ENCODE data around the gene ATP1B1.
A peak's percentile ranks its signal among the peaks of the same experiment; 100 is the strongest.

The ATP1B1 gene

DNA sequence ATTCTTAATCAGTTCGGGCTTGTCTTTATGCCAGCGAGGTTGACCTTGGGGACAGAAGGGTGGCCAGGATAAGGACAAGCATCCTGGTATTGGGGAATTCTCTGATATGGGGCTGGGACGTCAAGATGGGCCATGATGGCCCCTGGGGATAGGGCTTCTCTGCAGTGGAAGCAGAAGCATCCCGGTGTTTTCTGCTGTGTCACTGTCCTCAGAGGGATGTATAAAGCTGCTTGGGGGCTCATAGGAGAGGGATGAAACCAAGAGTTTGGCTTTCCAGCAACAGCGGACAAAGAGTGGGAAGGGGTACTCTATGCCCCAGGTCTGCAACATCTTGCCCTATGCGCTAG lies 1.4 kb upstream of the ATP1B1 start:
- peaks cover 30% of the 10 kb centered on the region for H3K4me1 Mint-ChIP-seq (ENCODE audit: low read depth)
- peak overlapping the region; percentile 68 for H3K4me3 Mint-ChIP-seq
- H3K27me3 Mint-ChIP-seq (ENCODE audit: low read depth): peaks cover 20% of the 10 kb centered on the region
- peaks cover 4% of the 10 kb centered on the region for H3K36me3 Mint-ChIP-seq (ENCODE audit: low read depth)
- H3K9me3 Mint-ChIP-seq: no peaks in the 10 kb centered on the region
- no peak overlapping the region for H3K27ac Mint-ChIP-seq

DNA sequence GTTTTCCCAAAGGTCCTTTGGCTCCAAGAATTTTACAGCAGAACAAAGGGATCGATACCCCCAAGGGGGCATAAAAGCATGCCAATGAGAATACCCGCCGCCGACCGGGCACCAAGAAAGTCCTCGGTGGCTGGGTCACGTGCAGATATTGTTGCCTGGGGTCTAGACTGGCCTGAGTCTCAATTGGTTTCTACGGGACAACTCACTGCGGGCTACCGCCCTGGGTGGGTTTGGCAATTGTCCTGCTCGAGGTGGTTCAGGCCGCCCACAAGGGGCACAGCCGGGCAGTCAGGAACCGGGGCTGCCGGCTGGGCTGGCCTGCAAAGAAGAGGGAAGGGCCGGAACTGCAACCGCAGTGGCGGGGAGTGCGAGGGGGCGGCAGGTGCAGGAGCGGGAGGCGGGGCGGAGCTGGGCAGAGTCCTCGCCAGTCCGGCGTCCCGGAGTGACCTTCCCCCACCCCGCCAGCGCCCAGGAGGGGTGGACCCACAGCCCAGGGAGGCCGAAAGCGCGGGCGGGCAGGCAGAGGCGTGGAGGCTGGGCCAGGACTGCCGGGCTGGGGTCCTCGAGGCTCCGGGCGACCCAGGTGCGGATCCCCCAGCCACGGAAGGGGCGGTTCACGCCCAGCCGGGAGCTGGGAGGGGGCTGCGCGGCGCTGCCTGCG lies 926 bp upstream of the ATP1B1 start:
- Mint-ChIP-seq H3K4me3 (peak overlapping the region; percentile 68), H3K36me3 (ENCODE audit: low read depth) (peaks cover 4% of the 10 kb centered on the region), H3K4me1 (ENCODE audit: low read depth) (peaks cover 35% of the 10 kb centered on the region), H3K27me3 (ENCODE audit: low read depth) (peaks cover 20% of the 10 kb centered on the region), H3K9me3 (no peaks in the 10 kb centered on the region), H3K27ac (no peak overlapping the region)

DNA sequence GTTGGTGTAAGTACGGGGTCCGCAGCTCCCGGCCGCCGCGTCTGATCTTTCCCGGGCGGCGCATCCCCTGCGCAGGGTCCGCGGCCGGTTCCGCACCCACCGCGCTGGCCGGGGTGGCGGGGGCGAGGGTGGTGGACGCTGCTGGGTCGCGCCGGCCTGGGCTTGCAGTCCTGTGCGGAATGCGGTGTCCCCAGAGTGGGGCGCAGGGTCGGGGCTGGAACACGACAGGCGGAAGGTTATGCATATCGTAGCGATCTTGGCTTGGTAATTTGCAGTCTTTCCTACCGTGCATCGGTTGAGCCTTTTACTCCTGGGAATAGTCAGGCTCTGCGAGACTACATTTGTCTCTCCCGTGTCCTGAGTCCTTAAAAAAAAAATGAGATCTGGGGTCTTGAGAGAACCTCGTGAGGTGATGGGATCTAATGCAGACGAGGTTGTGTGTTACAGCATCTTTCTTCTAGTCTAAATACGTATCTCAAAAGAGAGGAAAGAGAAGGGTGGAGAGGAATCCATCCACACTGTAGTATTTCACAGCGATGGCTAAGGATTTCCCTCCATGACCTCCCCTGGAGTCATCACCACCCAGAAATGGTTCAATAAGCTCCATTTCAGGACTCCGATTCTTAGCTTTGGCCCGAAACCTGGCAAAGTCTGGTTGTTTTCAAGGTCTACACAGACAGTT lies 572 bp downstream of the ATP1B1 start:
- H3K4me3 Mint-ChIP-seq: peak overlapping the region; percentile 92

DNA sequence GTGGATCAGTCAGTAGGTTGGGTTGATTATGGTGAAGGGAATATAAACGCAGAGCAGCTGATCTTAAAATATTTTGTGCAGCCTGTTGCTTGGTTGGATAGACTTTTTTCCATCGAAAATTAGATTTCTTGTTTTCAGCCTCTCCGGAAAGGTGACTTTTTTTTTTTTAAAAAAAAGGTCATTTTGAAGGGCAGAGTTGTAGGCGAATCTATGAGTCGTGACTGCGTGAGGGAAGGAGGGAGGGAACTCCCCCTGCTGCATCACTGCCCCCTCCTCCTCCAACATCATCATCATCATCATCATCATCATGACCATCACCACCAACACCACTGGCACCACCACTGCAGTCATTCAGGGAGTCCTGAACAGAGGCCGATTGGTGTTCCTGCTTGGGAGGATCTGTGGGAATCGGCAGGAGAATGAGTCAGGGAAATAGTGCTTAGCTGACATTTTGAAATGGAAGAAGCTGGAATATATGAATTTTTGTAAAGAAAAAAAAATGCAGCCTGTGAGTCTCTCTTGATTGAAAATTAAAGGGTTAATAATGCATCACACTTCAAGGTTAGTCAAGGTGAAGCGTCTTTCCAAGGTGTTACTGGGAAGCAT lies 1.2 kb downstream of the ATP1B1 start:
- Mint-ChIP-seq H3K4me3 (peak overlapping the region; percentile 92), H3K27me3 (ENCODE audit: low read depth) (peaks cover 12% of the 10 kb centered on the region), H3K36me3 (ENCODE audit: low read depth) (peaks cover 14% of the 10 kb centered on the region), H3K27ac (peak overlapping the region; percentile 74), H3K9me3 (no peaks in the 10 kb centered on the region), H3K4me1 (ENCODE audit: low read depth) (peaks cover 41% of the 10 kb centered on the region)

More for the DNA sequence above, 572 bp downstream of the ATP1B1 start:
- peaks cover 9% of the 10 kb centered on the region for H3K36me3 Mint-ChIP-seq (ENCODE audit: low read depth)
- H3K9me3 Mint-ChIP-seq: no peaks in the 10 kb centered on the region
- H3K4me1 Mint-ChIP-seq (ENCODE audit: low read depth): peaks cover 41% of the 10 kb centered on the region
- H3K27me3 Mint-ChIP-seq (ENCODE audit: low read depth): peaks cover 17% of the 10 kb centered on the region
- H3K27ac Mint-ChIP-seq: peak overlapping the region; percentile 74

DNA sequence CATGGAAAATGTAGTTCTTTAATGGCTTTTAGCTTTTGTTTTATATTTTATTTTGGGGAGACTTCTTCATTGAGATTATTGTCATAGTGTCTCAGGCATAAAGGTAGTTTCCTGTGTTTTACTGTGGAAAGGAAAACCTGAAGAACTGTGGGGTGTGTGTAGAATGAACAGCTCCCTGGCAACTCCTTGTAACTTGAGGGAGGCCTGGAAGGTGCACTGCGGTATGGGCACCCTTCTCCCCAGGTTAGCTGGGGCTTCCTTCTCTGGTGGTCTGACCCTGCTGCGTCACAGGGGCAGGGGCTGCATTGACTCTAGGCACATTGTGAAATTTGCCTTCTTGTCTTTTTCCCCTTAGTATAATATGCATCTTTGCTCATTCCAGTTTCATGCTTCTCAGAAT lies 1.7 kb downstream of the ATP1B1 start:
- Mint-ChIP-seq H3K36me3 (ENCODE audit: low read depth) (peaks cover 14% of the 10 kb centered on the region), H3K4me1 (ENCODE audit: low read depth) (peaks cover 41% of the 10 kb centered on the region), H3K9me3 (no peaks in the 10 kb centered on the region), H3K4me3 (peak overlapping the region; percentile 92), H3K27me3 (ENCODE audit: low read depth) (peaks cover 12% of the 10 kb centered on the region), H3K27ac (peak overlapping the region; percentile 74)

DNA sequence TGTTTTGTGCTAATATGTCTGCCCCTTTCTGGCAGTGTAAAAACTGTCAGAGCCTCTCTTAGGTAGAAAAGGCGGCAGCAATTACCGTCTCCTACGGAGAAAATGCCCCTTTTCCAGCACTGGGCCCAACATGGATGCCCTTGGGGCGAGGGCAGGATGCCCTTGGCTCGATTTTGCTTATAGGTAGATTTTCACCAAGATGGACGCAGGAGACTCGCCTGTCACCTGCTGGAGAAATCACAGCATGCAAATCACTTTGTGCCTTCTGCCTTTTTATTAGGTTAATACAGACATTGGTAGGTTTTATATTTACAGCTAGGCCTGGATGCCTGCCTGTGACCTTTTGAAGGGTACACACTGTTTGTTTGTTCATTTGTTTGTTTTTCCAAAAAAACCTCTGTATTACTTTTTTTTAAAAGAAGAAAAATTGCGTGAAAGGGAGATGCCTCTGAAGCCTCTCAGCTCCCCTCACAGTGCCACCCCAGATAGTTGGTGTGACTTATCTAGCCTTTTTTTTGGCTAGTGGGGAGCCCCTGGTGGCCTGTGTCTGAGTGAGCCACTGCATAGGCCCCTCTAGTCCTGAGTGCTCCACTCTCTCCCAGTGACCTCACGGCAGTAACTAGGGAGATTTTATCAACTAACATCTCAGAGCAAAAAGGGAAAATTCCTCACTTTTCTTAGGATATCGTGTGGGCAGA lies 2.5 kb downstream of the ATP1B1 start:
- Mint-ChIP-seq H3K4me3 (peak overlapping the region; percentile 44), H3K27me3 (ENCODE audit: low read depth) (peaks cover 12% of the 10 kb centered on the region), H3K27ac (no peak overlapping the region), H3K9me3 (no peaks in the 10 kb centered on the region), H3K36me3 (ENCODE audit: low read depth) (peaks cover 14% of the 10 kb centered on the region), H3K4me1 (ENCODE audit: low read depth) (peaks cover 41% of the 10 kb centered on the region)

DNA sequence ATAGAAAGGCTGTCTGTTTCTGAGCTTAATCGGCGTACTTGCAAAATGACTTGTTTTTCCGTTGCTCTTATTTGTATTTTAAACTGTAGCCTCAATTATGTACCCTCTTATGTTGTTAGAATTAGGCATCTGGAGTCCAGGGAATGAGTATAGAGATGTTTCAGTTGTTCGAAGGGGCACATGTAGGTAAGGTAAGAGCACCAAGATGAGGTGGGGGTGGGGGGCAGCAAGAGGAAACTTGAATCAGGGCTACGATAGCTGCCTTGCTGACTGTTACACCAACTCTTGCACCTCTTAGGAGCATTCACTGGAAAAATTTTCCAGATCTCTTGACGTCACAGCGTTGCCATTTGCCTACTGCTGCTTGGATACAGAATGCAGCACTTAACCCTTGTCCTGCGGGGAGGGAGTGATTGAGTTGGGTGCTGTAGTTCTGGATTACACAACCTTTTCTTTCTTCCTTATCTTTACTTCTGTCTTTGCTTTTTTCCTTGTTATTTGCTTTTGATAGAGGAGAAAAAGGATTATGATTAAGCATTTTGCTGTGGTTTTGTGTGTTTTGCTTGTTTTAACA lies 3.2 kb downstream of the ATP1B1 start:
- peaks cover 41% of the 10 kb centered on the region for H3K4me1 Mint-ChIP-seq (ENCODE audit: low read depth)
- H3K4me3 Mint-ChIP-seq: peak overlapping the region; percentile 49
- peaks cover 12% of the 10 kb centered on the region for H3K27me3 Mint-ChIP-seq (ENCODE audit: low read depth)
- H3K27ac Mint-ChIP-seq: peak overlapping the region; percentile 17
- H3K36me3 Mint-ChIP-seq (ENCODE audit: low read depth): peaks cover 14% of the 10 kb centered on the region
- no peaks in the 10 kb centered on the region for H3K9me3 Mint-ChIP-seq

DNA sequence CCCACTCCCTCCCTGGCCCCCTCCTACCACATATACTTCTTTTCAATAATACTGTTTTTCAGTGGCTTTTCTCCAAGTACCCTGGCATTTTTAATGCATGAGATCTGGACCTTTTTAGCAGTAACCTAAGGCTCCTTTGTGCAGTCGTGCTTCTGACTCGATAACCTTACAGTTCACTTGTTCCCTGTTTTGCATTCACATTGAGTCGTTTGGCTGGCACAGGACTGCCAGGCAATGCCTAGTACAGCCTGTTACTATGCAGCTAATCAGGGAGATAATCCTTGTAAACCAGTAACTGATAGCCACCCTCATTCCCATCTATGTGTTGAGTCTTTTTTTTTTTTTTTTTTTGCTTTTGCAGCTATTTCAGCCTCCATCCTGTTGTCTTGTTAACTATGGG lies 3.7 kb downstream of the ATP1B1 start:
- peak overlapping the region; percentile 13 for H3K27ac Mint-ChIP-seq
- H3K9me3 Mint-ChIP-seq: no peaks in the 10 kb centered on the region
- H3K36me3 Mint-ChIP-seq (ENCODE audit: low read depth): peaks cover 14% of the 10 kb centered on the region
- H3K4me1 Mint-ChIP-seq (ENCODE audit: low read depth): peaks cover 36% of the 10 kb centered on the region
- H3K27me3 Mint-ChIP-seq (ENCODE audit: low read depth): peaks cover 12% of the 10 kb centered on the region
- peak overlapping the region; percentile 49 for H3K4me3 Mint-ChIP-seq

DNA sequence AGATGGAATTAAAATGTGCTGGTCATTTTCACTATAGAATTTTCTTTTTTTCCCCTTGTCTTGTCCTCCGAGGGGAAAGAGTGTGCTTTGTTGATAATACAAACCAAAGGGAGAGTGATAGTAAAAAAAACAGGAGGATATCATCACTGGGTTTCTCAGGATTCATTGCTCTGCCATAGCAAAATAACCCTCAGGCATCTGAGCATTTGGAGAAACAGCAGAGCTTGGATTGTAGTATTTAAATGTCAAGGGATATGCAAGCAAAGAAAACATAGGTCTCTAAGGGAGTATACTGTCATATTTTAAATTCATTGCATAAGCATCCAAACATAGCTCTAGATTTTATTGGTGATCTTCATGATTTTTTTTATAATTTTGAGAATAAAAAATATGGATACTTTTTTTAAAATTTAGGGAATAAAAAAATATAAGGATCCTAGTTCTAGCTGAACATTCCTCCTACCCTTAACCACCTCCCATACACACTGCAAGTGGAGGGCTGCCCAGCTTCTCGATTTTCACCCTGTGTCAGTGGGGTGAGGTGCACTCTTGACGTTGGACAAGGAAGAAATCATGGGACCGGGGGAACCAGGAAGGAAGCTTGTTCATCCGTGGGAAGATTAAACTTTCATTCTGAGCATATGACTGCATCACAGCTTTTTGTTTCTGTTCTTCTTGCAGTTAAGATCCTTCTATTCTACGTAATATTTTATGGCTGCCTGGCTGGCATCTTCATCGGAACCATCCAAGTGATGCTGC lies 4.4 kb downstream of the ATP1B1 start:
- Mint-ChIP-seq H3K4me1 (ENCODE audit: low read depth) (peaks cover 34% of the 10 kb centered on the region), H3K4me3 (no peak overlapping the region), H3K36me3 (ENCODE audit: low read depth) (peaks cover 14% of the 10 kb centered on the region), H3K27ac (peak overlapping the region; percentile 13), H3K27me3 (ENCODE audit: low read depth) (peaks cover 12% of the 10 kb centered on the region), H3K9me3 (no peaks in the 10 kb centered on the region)

DNA sequence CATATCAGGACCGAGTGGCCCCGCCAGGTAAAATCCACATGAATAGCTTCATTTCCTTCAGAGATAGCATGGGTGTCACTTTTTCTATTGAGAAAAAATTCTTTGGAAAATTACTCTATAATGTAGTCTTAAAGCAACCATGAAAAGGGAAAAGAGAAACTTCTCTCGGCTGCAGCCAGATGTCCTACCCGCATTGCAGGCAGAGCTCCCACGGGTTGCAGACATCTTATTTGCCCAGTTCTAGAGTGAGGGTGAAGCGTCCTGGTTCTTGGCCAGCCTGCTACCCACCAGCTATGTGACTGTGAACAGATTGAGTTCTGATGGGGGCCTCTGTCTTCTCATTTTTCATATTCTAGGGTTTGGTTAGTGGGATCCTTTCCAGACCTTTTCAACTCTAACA lies 5.0 kb downstream of the ATP1B1 start:
- peaks cover 18% of the 10 kb centered on the region for H3K36me3 Mint-ChIP-seq (ENCODE audit: low read depth)
- peaks cover 38% of the 10 kb centered on the region for H3K4me1 Mint-ChIP-seq (ENCODE audit: low read depth)
- peaks cover 12% of the 10 kb centered on the region for H3K27me3 Mint-ChIP-seq (ENCODE audit: low read depth)
- no peak overlapping the region for H3K27ac Mint-ChIP-seq
- no peaks in the 10 kb centered on the region for H3K9me3 Mint-ChIP-seq
- H3K4me3 Mint-ChIP-seq: no peak overlapping the region

DNA sequence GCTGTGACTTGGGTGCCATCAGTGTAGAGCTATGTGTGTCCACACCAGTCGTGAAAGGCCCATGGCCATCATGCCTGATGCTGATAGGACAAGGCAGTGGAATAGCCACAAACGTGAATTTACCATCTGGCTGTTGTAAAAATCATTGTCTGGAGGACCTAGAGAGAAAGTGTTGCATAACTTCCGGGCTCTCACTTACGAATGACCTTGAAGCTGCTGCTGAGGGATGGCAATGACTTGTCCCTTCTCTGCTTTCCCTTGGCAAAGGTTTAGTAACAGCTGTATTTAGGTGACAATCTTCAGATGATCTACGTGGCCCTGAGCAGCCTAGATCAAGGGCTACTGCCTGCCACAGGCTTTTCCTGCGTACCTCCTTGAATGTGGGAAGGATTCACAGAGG lies 5.8 kb downstream of the ATP1B1 start:
- Mint-ChIP-seq H3K36me3 (ENCODE audit: low read depth) (peaks cover 21% of the 10 kb centered on the region), H3K9me3 (no peaks in the 10 kb centered on the region), H3K4me1 (ENCODE audit: low read depth) (peaks cover 35% of the 10 kb centered on the region), H3K27ac (no peak overlapping the region), H3K27me3 (ENCODE audit: low read depth) (peaks cover 8% of the 10 kb centered on the region), H3K4me3 (no peak overlapping the region)

DNA sequence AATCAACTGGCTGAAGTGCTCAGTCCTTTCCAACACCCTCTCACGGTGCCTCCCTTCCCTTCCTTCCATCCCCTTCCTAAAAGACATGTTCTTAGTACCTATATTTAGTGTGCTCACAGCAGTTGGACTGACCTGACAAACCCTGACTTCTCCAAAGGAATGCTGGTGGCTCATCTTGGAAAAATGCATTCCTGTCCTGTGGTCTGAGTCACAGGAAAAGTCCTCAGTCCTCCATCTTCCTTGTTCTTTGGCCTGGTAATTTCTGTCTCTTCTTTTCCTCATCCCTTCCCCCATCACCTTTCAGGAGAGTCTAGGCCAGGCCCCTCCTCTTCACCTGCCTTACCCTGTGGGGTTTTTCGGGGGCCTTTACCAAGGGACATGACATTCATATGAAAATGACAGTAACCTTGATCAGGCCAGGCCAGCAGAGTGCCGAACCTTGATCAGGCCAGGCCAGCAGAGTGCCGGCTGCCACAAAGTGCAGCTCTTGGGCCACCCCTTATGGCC lies 7.2 kb downstream of the ATP1B1 start:
- H3K4me3 Mint-ChIP-seq: no peak overlapping the region
- H3K9me3 Mint-ChIP-seq: no peaks in the 10 kb centered on the region
- peaks cover 23% of the 10 kb centered on the region for H3K4me1 Mint-ChIP-seq (ENCODE audit: low read depth)
- H3K27ac Mint-ChIP-seq: no peak overlapping the region
- H3K27me3 Mint-ChIP-seq (ENCODE audit: low read depth): no peaks in the 10 kb centered on the region
- H3K36me3 Mint-ChIP-seq (ENCODE audit: low read depth): peaks cover 19% of the 10 kb centered on the region

DNA sequence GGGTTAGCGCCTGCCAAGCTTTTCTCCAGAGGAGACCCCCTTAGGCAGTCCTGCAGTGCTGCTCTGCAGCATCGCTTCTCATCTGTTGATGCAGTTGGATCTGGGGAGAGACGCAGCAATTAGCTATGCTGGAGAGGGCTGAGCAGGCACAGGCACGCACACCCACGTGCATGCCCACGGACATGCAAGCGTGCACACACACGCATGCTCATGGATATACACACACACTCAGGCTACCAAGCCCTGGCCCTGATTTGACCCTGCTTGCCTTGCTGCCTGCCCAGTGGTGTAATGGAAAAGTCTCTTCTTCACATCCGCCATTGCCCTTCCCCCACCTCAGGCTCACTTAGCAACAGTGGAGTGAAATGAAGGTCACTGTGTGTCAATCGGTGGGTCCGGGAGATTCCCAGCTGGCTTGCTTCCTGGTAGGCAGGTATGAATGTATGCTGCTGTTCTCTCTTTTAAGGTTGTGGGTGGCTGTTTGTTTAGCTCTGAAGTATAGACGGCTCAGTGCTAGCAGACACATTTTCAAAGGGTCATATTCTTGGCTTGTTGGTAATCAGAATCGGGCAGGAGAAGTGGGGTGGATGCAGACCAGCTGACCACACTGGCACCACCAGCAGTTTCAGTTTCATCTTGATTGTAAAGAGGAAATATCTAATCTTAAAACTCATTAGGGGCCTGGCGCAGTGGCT lies 9.5 kb downstream of the ATP1B1 start:
- no peaks in the 10 kb centered on the region for H3K27me3 Mint-ChIP-seq (ENCODE audit: low read depth)
- H3K4me3 Mint-ChIP-seq: no peak overlapping the region
- no peak overlapping the region for H3K27ac Mint-ChIP-seq
- peaks cover 6% of the 10 kb centered on the region for H3K4me1 Mint-ChIP-seq (ENCODE audit: low read depth)
- no peaks in the 10 kb centered on the region for H3K9me3 Mint-ChIP-seq
- H3K36me3 Mint-ChIP-seq (ENCODE audit: low read depth): peaks cover 20% of the 10 kb centered on the region

Measured in T-helper 1 cell treated with Interleukin-12 subunit alpha and Interleukin-12 subunit beta and Interleukin-4 antibody, amounts not matched to agents 30 μg/mL and 1 μg/mL, for 36 hours (primary cell).